Measurements from ENCODE around the gene B3GALT5.
"Not testable (repeated sequence)": the region's sequence is repeated elsewhere in the genome, so short reads cannot be mapped to it uniquely, and the experiment has no call there.

Gene B3GALT5

GRCh38 chr21:39583586-39583985 lies 29.2 kb upstream of the B3GALT5 start:
- H3K9me3 ChIP-seq (ENCODE audit: insufficient read depth, low read depth, low read length), result peaks cover 11% of the 10 kb centered on the region
- H3K27me3 ChIP-seq (ENCODE audit: insufficient read depth, low read length); H3K9ac ChIP-seq (ENCODE audit: low read depth, low read length); H3K36me3 ChIP-seq (ENCODE audit: insufficient read depth, low read depth, low read length); H3K27ac ChIP-seq (ENCODE audit: low read length); H3K4me1 ChIP-seq (ENCODE audit: insufficient read depth, low read length); H3K4me3 ChIP-seq (ENCODE audit: low read length): not testable (repeated sequence)

GRCh38 chr21:39587376-39587775 lies 25.4 kb upstream of the B3GALT5 start:
- Histone ChIP-seq H3K9me3 (ENCODE audit: insufficient read depth, low read depth, low read length) (peaks cover 16% of the 10 kb centered on the region), H3K4me3 (ENCODE audit: low read length) (no peak overlapping the region), H3K4me1 (ENCODE audit: insufficient read depth, low read length) (no peaks in the 10 kb centered on the region), H3K36me3 (ENCODE audit: insufficient read depth, low read depth, low read length) (no peaks in the 10 kb centered on the region), H3K9ac (ENCODE audit: low read depth, low read length) (no peak overlapping the region), H3K27me3 (ENCODE audit: insufficient read depth, low read length) (no peaks in the 10 kb centered on the region), H3K27ac (ENCODE audit: low read length) (no peak overlapping the region)

DNA sequence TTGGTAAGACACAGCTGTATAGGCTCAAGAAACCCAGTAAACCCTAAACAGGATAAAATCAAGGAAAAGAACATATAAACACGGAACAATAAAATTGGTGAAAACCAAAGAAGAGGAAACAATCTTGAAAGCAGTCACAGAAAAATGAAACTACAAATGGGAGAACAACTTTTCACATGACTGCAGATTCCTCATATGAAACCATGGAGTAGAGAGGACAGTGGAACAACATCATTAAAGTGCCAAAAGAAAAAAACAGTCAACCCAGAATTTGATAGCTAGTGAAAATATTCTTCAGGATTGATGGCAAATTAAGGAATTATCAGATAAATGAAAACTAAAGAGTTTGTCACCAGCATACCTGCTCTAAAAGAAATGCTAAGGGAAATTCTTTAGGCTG lies 23.9 kb upstream of the B3GALT5 start:
- Histone ChIP-seq H3K27ac (ENCODE audit: low read length) (no peak overlapping the region), H3K9ac (ENCODE audit: low read depth, low read length) (no peak overlapping the region), H3K4me1 (ENCODE audit: insufficient read depth, low read length) (no peaks in the 10 kb centered on the region), H3K36me3 (ENCODE audit: insufficient read depth, low read depth, low read length) (no peaks in the 10 kb centered on the region), H3K27me3 (ENCODE audit: insufficient read depth, low read length) (no peaks in the 10 kb centered on the region), H3K4me3 (ENCODE audit: low read length) (no peak overlapping the region), H3K9me3 (ENCODE audit: insufficient read depth, low read depth, low read length) (peaks cover 16% of the 10 kb centered on the region)

- Histone ChIP-seq H3K4me3 (ENCODE audit: low read length) (no peak overlapping the region), H3K9me3 (ENCODE audit: insufficient read depth, low read depth, low read length) (peaks cover 6% of the 10 kb centered on the region), H3K9ac (ENCODE audit: low read depth, low read length) (no peak overlapping the region), H3K36me3 (ENCODE audit: insufficient read depth, low read depth, low read length) (no peaks in the 10 kb centered on the region), H3K4me1 (ENCODE audit: insufficient read depth, low read length) (no peaks in the 10 kb centered on the region; the same call in 1 of the 2 replicates), H3K27ac (ENCODE audit: low read length) (no peak overlapping the region), H3K27me3 (ENCODE audit: insufficient read depth, low read length) (no peaks in the 10 kb centered on the region)
These were observed 19.2 kb upstream of the B3GALT5 start for GRCh38 chr21:39593522-39593921.

DNA sequence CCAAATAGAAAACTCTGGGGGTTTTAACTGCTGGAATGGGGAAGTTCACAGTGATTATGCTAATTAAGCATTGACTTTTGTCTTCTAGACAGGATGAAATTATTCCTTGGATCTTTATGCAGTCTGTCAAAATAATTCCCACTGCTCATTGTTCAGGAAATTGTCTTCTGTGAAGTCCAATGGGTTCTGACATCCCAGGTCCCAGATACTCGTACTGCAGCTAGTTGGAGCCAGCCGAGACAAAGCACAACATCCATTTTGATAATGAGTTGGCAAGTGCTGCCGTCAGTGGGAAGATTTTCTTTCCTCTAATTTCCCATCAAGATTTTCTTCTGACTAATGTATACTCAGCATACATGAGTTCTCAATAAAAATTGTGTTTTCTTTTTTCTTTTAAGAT lies 17.3 kb upstream of the B3GALT5 start:
- no peaks in the 10 kb centered on the region for H3K27me3 ChIP-seq (ENCODE audit: insufficient read depth, low read length)
- H3K27ac ChIP-seq (ENCODE audit: low read length), result no peak overlapping the region
- no peak overlapping the region for H3K9ac ChIP-seq (ENCODE audit: low read depth, low read length)
- no peaks in the 10 kb centered on the region for H3K9me3 ChIP-seq (ENCODE audit: insufficient read depth, low read depth, low read length)
- no peaks in the 10 kb centered on the region for H3K36me3 ChIP-seq (ENCODE audit: insufficient read depth, low read depth, low read length)
- H3K4me1 ChIP-seq (ENCODE audit: insufficient read depth, low read length), result no peaks in the 10 kb centered on the region; the same call in 1 of the 2 replicates
- H3K4me3 ChIP-seq (ENCODE audit: low read length), result no peak overlapping the region

DNA sequence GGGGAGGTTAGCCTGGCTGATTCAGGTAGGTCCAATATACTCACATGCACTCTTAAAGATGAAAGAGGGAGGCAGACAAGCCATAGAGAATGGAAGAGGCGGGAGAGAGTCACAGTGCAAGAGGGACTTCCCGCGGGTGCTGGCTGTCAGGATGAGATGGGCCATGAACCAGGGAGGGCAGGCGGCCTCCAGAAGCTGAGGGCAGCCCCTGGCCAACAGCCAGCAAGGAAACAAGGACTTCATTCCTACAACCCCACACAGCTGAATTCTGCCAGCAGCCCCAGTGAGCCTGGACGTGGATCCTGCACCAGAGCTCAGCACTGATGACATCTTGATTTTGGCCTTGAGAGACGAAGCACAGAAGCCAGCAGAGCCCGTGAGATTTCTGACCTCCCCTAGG lies 15.1 kb upstream of the B3GALT5 start:
- Histone ChIP-seq H3K27me3 (ENCODE audit: insufficient read depth, low read length) (no peaks in the 10 kb centered on the region), H3K9ac (ENCODE audit: low read depth, low read length) (no peak overlapping the region), H3K36me3 (ENCODE audit: insufficient read depth, low read depth, low read length) (no peaks in the 10 kb centered on the region), H3K4me3 (ENCODE audit: low read length) (no peak overlapping the region), H3K4me1 (ENCODE audit: insufficient read depth, low read length) (no peaks in the 10 kb centered on the region; the same call in 1 of the 2 replicates), H3K27ac (ENCODE audit: low read length) (peak overlapping the region; percentile 28), H3K9me3 (ENCODE audit: insufficient read depth, low read depth, low read length) (no peaks in the 10 kb centered on the region)

GRCh38 chr21:39599191-39599970 lies 13.4 kb upstream of the B3GALT5 start:
- Histone ChIP-seq H3K4me1 (ENCODE audit: insufficient read depth, low read length) (no peaks in the 10 kb centered on the region; the same call in 1 of the 2 replicates), H3K27ac (ENCODE audit: low read length) (no peak overlapping the region), H3K36me3 (ENCODE audit: insufficient read depth, low read depth, low read length) (no peaks in the 10 kb centered on the region; the same call in 1 of the 2 replicates), H3K4me3 (ENCODE audit: low read length) (no peak overlapping the region), H3K9ac (ENCODE audit: low read depth, low read length) (no peak overlapping the region), H3K27me3 (ENCODE audit: insufficient read depth, low read length) (no peaks in the 10 kb centered on the region), H3K9me3 (ENCODE audit: insufficient read depth, low read depth, low read length) (no peaks in the 10 kb centered on the region)

DNA sequence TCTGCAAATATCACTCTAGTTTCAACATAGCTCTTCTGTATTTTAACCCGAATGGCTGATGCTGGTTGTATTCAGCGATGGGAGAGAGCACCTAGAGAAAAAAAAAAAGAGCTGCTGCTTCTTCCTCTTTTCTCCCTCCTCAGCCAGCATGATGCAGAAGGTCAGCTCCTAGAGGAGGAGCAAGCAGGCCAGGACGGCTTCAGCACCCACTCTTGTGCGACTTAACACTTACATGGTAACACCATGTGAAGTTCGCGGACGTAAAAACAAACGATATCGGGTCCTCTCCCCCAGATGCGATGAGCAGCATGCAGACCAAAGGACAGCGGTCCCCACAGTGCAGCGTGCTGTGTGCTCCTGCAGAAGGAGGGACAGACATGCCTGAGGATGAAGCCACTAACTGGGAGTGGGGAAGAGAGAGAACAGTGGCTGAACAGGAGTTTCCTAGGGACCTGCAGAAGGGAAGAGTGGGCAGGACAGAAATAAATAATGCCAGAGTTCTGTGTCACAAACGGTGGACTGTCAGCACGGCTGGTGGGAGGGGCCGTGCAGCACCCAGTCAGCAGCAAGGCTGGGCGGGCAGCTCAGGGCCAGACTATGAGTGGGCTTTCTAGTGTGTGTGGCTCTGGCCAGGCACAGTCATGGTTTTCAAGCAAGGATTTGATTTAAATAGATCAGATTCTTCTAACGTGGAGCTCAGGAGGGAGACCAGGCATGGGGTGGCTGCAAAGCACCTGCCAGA lies 11.4 kb upstream of the B3GALT5 start:
- no peaks in the 10 kb centered on the region for H3K27me3 ChIP-seq (ENCODE audit: insufficient read depth, low read length)
- H3K27ac ChIP-seq (ENCODE audit: low read length), result no peak overlapping the region
- peaks cover 10% of the 10 kb centered on the region for H3K36me3 ChIP-seq (ENCODE audit: insufficient read depth, low read depth, low read length)
- no peaks in the 10 kb centered on the region for H3K9me3 ChIP-seq (ENCODE audit: insufficient read depth, low read depth, low read length)
- no peak overlapping the region for H3K4me3 ChIP-seq (ENCODE audit: low read length)
- H3K9ac ChIP-seq (ENCODE audit: low read depth, low read length), result no peak overlapping the region
- H3K4me1 ChIP-seq (ENCODE audit: insufficient read depth, low read length), result no peaks in the 10 kb centered on the region; the same call in 1 of the 2 replicates

DNA sequence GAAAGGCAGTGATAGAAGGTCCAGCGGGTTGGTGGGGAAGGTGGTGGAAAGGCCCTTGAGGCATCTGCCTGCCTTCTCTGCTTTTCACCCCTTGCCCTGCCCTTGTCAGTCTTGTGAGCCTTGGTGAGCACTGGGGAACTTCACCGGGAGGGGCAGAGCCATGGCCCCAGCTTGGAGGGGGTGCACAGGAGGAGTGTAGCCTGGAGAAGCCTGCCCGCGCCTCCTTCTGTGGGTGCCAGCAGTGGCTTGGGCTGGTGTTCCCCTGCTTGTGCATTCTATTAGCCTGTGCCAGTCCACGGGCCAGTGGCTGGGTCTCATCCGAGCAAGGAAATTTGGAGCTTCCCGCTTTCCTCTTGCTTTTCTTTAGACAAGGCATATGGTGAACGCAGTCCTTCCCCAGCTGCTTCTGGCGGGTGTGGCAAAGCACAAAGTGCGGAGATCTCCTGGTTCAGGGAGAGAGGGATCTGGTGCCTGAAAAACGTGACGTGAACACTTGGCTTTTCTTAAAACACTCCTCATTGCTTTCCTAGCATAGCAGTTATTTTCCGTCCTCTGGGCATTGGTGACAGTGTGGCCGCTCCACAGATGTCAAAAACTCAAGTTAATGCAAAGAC lies 10.6 kb upstream of the B3GALT5 start:
- Histone ChIP-seq H3K4me1 (ENCODE audit: insufficient read depth, low read length) (no peaks in the 10 kb centered on the region; the same call in 1 of the 2 replicates), H3K36me3 (ENCODE audit: insufficient read depth, low read depth, low read length) (peaks cover 11% of the 10 kb centered on the region), H3K27ac (ENCODE audit: low read length) (no peak overlapping the region), H3K9ac (ENCODE audit: low read depth, low read length) (no peak overlapping the region), H3K4me3 (ENCODE audit: low read length) (no peak overlapping the region), H3K9me3 (ENCODE audit: insufficient read depth, low read depth, low read length) (no peaks in the 10 kb centered on the region), H3K27me3 (ENCODE audit: insufficient read depth, low read length) (no peaks in the 10 kb centered on the region)

- Histone ChIP-seq H3K36me3 (ENCODE audit: insufficient read depth, low read depth, low read length) (peaks cover 11% of the 10 kb centered on the region), H3K4me3 (ENCODE audit: low read length) (no peak overlapping the region), H3K27me3 (ENCODE audit: insufficient read depth, low read length) (no peaks in the 10 kb centered on the region), H3K4me1 (ENCODE audit: insufficient read depth, low read length) (no peaks in the 10 kb centered on the region), H3K9ac (ENCODE audit: low read depth, low read length) (no peak overlapping the region), H3K9me3 (ENCODE audit: insufficient read depth, low read depth, low read length) (no peaks in the 10 kb centered on the region), H3K27ac (ENCODE audit: low read length) (no peak overlapping the region)
These were observed 9.9 kb upstream of the B3GALT5 start for GRCh38 chr21:39602793-39603192.

GRCh38 chr21:39604951-39605350 lies 7.8 kb upstream of the B3GALT5 start:
- H3K4me3 ChIP-seq (ENCODE audit: low read length), result no peak overlapping the region
- H3K4me1 ChIP-seq (ENCODE audit: insufficient read depth, low read length), result no peaks in the 10 kb centered on the region
- no peaks in the 10 kb centered on the region for H3K27me3 ChIP-seq (ENCODE audit: insufficient read depth, low read length)
- H3K9me3 ChIP-seq (ENCODE audit: insufficient read depth, low read depth, low read length), result no peaks in the 10 kb centered on the region
- H3K36me3 ChIP-seq (ENCODE audit: insufficient read depth, low read depth, low read length), result peaks cover 25% of the 10 kb centered on the region
- no peak overlapping the region for H3K9ac ChIP-seq (ENCODE audit: low read depth, low read length)
- H3K27ac ChIP-seq (ENCODE audit: low read length), result no peak overlapping the region

Data from iPS-20b (cell line).